Transverse colon (tissue), 3 donors: Measurements from ENCODE around the gene NRN1L.

Experiments
- CTCF ChIP-seq, 5 experiments: fragments of 200-600 bp in 3 of 5; fragments of 450-650 bp in 2 of 5; sonication (generic) in 3 of 5; IDR thresholded peaks; 1 replicate in 2 of 5; 2 replicates in 3 of 5; pipeline ENCODE4 v1.5.1; 2016 to 2017; ENCODE audit warnings: antibody characterized with exemption in 5 of 5, inconsistent platforms in 3 of 5, mild to moderate bottlenecking in 2 of 5, moderate library complexity in 1 of 5
- POLR2A ChIP-seq: fragments of 450-650 bp; IDR thresholded peaks from one replicate; pipeline ENCODE4 v1.6.1; 2016; ENCODE audit warnings: antibody characterized with exemption, mild to moderate bottlenecking, moderate library complexity

- TF ChIP-seq CTCF (IDR thresholded peaks at IDR 0.05): no peak
- TF ChIP-seq POLR2A: no peak
These were observed 25.5 kb downstream of the NRN1L start for GRCh38 chr16:67910158-67910557.
